Mesenteric fat pad (tissue), 1 donor: ENCODE results near the gene MED9. TPM values are rescaled to one million over a fixed set of nuclear protein-coding genes. Genes with fewer than 3 reads are reported as not detected.
A peak's percentile ranks its signal among the peaks of the same experiment; 100 is the strongest.

Experiments used
- DNase-seq: peaks from one replicate; pipeline ENCODE4 v3.0.0-alpha.2; 2020; ENCODE audit warnings: low spot score
- total RNA-seq: library from RNA; stranded (reverse); fragmentation: NEBNext Ultra II Directional; extraction: Animal tissue kit (Norgen Biotek cat#: 25700); gene quantifications from one replicate; pipeline ENCODE4 v1.2.1, GENCODE V29; 2021
- donor health status: DM: yes; HTN: yes; CAD: no.

Gene MED9
- total RNA-seq, 1 donor from 2014 or later: 11.4 TPM

- DNase-seq: no peak
Measured at GRCh38 chr17:17487998-17488397, 11.2 kb downstream of the MED9 start.

GRCh38 chr17:17491031-17491471 lies 14.3 kb downstream of the MED9 start:
- no peak for DNase-seq

DNA sequence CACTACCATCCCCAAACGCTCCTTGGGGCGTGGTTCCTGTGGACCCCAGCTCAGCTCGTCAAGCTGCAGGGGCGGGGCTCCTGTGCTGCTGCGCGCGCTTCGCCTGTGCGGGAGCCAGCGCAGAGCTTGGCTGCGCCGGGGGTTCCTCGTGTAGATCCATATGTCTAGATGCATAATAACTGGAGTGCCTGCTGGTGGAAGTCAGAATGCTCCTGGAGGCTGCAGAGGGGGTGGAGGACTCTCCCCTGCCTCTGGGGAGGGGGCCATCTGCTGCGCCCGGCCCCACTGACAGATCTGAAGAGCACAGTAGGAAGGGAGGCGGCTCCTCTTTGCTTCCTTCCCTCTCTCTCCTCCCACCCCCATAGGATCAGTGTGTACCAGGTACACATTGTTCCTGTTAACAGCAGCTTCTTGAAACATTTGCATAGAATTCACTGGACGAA lies 14.8 kb downstream of the MED9 start:
- peak; percentile 87 for DNase-seq

DNA sequence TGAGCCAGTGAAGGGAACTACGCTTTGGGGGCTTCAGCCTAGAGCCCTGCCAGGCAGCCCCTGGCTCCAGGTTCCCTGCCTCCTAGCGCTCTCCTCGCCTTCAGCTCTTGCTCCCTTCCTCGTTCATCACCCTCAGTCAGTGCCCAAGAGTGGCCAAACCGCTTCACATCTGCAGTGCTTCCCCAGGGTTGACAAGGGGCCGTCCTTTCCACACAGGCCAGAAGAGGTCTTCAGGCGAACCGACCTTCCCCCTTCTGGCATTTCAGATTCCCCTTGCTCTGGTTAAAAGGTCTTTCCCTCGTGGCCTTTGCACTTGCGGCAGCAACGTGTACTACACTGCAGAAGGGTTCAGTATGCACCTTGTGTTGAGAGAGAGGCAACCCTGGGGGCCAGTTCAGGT lies 15.3 kb downstream of the MED9 start:
- DNase-seq: peak; percentile 59

DNA sequence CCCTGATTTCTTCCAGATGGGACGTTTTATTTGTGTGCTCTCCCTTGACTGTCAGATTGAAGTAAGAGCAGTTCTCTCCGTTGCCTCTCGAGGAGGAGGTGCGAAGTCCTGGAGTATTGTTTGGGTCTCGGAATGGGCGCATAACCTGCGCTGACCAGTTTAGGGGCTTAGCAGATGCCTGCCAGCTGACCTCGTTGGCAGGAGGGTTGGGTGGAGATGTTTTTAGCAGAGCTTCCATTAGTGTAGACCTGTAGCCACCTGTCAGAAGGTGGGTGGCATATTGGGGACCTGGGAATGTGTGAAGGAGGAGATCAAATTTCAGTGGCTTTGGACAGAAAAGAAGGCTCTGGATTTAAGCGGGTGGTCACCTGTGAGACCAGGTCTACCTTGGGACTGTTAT lies 15.8 kb downstream of the MED9 start:
- DNase-seq: peak; percentile 72

DNA sequence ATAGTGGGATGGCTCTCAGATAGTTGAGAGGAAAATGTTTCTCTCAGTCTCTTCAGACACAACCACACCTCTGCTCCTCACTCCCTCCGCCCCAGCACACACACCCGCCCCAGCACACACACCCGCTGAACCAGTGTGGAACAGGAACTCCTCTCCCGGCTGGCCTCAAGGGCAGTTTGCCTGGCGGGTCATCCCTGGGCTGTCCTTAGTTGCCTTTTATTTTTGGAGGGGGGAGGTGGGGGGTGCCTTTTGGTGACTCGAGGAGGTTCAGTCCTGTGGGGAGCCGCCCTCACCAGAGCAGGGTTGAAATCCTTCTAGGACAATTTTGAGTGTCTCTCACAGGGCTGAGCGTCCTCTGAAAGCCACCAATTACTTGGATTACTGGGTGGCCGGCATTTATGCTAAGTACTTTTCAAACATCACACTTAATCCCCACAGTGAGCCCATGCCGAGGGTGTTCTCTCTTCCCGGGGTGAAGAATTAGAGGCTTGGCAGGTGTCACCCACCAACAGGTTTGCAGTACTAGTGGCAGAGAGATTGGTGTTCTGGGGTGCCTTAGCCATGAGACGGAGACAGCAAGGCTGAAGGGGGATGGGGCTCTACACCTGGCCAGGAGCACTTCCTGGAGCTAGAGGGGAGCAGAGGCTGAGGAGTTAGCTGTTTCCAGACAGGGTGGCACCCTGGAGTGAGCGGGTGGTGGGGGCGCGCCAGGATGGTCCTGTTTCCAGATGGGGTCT lies 16.6 kb downstream of the MED9 start:
- peak; percentile 87 for DNase-seq

DNA sequence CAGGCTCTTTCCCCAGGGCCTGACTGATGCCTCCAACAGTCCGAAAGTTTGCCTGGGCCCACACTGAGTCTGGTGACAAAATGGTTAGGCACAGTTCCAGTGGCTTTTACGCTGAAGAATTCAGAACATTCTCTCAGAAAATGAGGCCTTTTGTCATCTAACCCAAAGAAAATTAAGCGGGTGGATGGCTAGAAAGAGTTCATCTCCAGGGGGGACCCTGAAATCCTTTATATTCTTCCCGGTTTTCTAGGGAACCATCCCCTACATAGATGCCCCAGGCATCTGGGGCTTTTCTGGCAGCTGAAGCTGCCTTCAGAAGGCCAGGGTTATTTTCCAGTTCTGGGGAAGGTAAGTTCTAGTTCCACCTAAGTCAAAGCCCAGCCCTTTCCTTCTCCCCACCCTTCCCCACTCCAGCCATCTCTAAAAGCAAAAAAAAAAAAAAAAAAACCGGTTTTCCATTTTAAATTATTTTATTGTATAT lies 17.2 kb downstream of the MED9 start:
- no peak for DNase-seq

- no peak for DNase-seq
Measured at GRCh38 chr17:17494499-17494869, 17.7 kb downstream of the MED9 start.

DNA sequence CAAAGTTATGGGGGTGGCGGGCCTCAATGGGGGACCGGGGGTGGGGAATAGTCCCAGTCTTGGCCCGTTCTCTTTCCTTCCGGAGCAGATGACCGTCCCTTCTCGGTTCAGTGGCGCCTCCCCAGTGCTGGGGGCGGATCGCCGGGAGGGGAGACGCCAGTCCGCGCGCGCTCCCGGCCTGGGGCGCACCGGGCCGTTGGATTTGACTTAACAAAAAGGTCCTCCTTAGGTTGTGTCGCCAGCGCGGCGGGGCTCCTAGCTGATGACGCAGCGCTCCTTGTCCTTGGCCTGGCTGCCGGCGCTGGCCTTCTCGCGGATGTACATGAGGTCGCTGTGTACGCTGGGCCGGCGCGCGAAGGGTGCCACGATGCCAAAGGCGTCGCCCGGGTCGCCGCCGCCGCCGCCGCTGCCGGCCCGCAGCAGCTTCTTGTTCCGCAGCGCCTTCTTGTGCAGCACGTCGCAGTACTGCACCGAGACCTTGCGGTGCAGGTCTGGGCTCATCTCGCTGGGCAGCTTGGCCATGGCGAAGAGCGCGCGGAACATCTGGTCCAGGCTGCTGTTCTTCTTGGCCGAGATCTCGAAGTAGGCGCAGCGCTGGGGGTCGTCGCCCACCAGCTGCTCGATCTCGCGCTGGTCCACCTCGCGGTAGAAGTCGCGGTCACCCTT lies 18.2 kb downstream of the MED9 start:
- DNase-seq: no peak

GRCh38 chr17:17495536-17496188 lies 18.9 kb downstream of the MED9 start:
- no peak for DNase-seq

- DNase-seq: peak; percentile 98
Measured at GRCh38 chr17:17496189-17497064, 19.6 kb downstream of the MED9 start, which contains the start of gene RASD1. Gene RASD1, minus strand, starts transcription at chr17:17496395. Its CDS starts 214 bp downstream, at chr17:17496181.

DNA sequence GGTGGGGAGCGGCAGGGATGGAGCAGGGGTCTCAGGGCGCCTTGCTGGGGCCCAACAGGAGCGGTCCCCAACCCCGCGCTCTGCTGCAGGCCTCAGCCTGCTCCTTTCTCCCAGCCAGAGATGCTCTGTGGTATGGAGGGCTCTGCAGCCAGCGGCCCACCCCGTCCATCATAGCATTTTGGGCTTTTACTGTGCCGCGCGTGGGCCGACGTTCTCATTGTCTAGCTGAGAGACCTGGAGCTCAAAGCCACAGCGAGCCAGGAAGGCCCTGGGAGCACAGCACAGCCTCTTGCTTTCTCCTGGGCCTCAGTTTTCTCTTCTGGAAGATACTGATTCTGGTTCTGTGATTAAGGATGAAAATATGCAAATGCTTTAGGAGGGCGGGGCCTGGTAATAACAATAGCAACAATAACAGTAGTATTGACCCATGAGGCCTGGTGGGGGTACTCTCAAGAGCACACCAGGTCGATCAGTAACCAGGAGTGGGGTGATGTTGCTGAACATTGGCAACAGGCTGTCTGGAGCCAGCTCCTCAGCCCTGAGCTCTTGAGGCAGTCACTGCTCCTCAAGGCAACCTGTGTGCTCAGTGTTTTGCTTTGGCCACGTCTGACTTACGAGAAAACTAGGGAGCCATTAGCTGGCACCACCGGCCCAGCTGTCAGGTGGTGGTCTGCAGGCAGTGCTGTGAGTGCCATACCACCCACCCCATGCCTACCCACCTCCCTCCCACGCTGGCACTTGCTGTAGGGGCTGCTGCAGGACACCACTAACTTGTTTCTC lies 20.5 kb downstream of the MED9 start:
- DNase-seq: no peak

DNA sequence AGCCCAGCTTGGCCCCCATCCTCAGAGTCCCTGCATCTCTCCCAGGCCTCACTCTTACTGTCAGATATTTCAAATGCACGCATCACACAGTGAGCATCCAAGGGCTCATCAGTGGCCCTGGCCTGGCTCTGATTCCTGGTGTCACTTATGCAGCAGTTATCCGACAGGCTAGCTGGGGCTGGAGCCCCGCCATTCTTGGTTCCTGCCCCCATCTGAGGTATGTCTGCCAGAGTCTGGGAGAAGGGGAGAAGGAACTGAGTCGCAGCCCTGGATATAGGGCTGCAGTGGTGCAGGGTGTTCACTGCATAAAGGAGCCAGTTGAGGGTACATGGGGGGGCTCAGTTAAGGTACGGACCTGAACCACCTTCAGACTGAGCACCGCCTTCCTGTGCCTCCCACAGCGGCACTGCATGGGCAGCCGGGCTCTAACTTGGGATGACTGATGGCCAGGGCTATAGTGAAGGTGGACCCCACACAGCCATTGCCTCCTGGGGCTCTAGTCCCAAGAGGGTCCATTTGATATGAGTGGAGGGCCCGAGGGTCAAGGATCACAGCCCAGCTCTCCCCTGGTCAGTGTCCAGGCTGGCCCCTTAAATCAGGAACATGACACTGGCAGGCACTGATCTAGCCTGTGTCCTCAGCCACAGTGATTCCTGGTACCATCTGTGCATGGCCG lies 21.2 kb downstream of the MED9 start:
- no peak for DNase-seq

- no peak for DNase-seq
Measured at GRCh38 chr17:17498606-17499301, 22.0 kb downstream of the MED9 start.

GRCh38 chr17:17499402-17500145 lies 22.8 kb downstream of the MED9 start:
- DNase-seq: no peak

DNA sequence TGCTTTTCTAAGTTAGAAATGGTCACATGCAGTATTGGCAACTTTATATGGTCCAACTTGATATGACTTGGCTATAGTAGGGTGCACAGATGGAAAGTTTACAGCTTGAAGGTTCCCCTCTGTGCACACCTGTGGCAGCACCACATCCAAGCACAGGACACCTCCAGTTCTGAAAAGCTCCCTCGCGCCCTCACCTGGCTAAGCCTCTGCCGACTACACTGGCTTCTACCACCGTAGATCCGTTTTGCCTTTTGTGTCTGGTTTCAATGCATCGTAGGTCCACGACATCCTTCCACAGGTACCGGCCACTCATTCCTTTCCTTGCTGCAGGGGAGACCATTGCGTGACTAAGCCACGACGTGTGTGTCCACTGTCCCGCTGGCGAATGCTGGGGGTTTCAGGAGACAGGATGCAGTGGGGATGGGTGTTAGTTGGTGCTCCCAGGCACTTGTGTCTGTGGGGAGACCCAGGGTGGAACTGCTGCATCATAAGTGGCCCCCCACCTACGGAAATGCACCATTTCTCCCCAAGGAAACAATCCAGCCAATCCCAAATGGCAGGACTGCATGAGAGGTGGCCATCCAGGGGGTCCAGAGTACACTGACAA lies 24.3 kb downstream of the MED9 start:
- no peak for DNase-seq

DNA sequence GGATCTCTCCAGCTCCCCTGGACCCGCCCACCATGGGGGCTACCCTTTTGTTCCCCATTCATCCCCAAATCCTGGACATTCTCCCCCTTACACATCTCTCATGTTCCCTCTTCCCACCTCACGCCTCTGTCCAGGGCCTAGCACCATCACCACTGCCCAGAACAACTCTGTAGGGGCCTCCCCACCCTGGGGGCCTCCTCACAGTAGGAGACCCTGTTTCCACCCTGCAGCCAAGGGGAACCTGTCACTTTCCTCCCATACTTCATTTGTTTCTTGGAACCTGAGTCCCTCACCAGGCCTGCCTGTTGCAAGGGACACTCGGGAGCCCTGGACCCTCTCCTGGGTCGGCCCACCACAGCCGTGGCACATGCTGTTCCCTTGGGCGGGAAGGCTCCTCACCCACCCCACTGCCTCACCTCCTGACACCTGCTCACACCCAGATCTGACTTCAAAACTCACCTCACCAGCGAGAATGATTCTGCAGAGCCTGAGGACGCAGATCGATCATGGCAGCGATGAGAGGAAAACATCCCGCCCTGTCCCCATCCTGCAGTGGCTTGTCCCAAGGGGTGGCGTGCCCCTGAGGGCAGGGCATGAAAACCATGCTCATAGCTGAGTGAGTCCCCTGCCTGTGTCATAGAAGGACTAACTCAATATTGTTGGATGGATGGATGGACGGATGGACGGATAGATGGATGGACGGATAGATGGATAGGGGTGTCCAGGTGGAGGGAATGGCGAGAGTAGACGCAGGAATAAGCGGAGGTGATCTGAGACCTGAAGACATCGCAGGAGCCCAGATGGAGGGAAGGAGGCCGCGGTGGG lies 26.2 kb downstream of the MED9 start:
- no peak for DNase-seq
